Central memory CD8-positive, alpha-beta T cell (primary cell): ENCODE results near the gene SREBF2.

Experiments used
- ATAC-seq: fragments of 150-1000 bp; cut with Tn5 transposase; replicated peaks from 2 replicates; pipeline ENCODE4 v1.10.0; 2022; ENCODE audit warnings: mild to moderate bottlenecking, moderate FRiP score, moderate number of reproducible peaks; ENCODE audit not compliant: poor library complexity, severe bottlenecking; ENCODE audit errors: extremely low read depth
- DNase-seq, 2 donors: peaks; one replicate each; pipeline ENCODE4 v3.0.0; 2021; ENCODE audit warnings: low spot score in 2 of 2
- H3K27ac Mint-ChIP-seq: one replicate; pipeline ENCODE4 v1.8.0; 2022; ENCODE audit warnings: low read depth, mild to moderate bottlenecking, moderate library complexity, mixed read lengths
- H3K27me3 Mint-ChIP-seq: one replicate; pipeline ENCODE4 v1.8.0; 2022; ENCODE audit warnings: mixed read lengths
- H3K36me3 Mint-ChIP-seq: one replicate; pipeline ENCODE4 v1.8.0; 2022; ENCODE audit warnings: mild to moderate bottlenecking, moderate library complexity, mixed read lengths; ENCODE audit not compliant: insufficient read depth
- H3K4me1 Mint-ChIP-seq: one replicate; pipeline ENCODE4 v1.8.0; 2022; ENCODE audit warnings: mixed read lengths
- H3K4me3 Mint-ChIP-seq: one replicate; pipeline ENCODE4 v1.8.0; 2022; ENCODE audit warnings: mild to moderate bottlenecking, moderate library complexity, mixed read lengths
- H3K9me3 Mint-ChIP-seq: one replicate; pipeline ENCODE4 v1.8.0; 2022; ENCODE audit warnings: mixed read lengths

SREBF2 gene

DNA sequence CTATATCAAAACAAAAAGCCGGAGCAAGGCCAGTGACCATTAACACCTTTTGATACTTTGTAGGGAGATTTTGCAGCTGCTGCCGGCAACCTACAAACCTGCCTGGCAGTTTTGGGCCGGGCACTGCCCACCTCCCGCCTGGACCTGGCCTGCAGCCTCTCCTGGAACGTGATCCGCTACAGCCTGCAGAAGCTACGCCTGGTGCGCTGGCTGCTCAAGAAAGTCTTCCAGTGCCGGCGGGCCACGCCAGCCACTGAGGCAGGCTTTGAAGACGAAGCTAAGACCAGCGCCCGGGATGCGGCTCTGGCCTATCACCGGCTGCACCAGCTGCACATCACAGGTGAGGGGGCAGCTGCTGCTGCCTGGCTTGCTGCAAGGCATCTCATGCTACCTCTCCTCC lies 47.7 kb downstream of the SREBF2 start:
- ATAC-seq (no peak), DNase-seq (no peak)
- H3K27ac Mint-ChIP-seq = no peak overlapping the region
- no peak overlapping the region for H3K4me3 Mint-ChIP-seq
- H3K27me3 Mint-ChIP-seq = no peaks in the 10 kb centered on the region
- H3K36me3 Mint-ChIP-seq = peaks cover 43% of the 10 kb centered on the region
- no peaks in the 10 kb centered on the region for H3K4me1 Mint-ChIP-seq
- no peaks in the 10 kb centered on the region for H3K9me3 Mint-ChIP-seq

DNA sequence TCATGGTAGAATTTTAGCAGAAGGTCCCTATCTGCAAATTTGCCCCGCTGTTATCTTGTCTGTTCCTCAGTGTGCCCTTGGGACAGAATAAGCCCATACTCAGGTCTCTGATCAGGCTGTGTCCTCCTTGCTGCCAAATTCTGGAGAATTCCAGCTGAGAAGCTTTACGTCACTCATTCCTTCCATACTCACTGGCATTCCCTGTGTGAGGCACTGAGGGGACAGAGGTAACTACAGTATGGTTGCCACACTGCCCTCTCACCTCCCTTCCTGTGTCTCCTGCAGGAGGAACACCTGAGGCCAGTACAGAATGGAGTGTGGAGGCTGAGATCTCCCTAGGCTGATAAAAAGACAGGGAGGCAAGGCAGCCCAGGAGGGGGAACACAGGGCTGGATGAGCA lies 50.5 kb downstream of the SREBF2 start:
- H3K36me3 Mint-ChIP-seq = peaks cover 59% of the 10 kb centered on the region
- no peak overlapping the region for H3K27ac Mint-ChIP-seq
- no peaks in the 10 kb centered on the region for H3K9me3 Mint-ChIP-seq
- no peaks in the 10 kb centered on the region for H3K4me1 Mint-ChIP-seq
- no peak for DNase-seq
- no peak overlapping the region for H3K4me3 Mint-ChIP-seq
- no peaks in the 10 kb centered on the region for H3K27me3 Mint-ChIP-seq
- ATAC-seq = no peak

DNA sequence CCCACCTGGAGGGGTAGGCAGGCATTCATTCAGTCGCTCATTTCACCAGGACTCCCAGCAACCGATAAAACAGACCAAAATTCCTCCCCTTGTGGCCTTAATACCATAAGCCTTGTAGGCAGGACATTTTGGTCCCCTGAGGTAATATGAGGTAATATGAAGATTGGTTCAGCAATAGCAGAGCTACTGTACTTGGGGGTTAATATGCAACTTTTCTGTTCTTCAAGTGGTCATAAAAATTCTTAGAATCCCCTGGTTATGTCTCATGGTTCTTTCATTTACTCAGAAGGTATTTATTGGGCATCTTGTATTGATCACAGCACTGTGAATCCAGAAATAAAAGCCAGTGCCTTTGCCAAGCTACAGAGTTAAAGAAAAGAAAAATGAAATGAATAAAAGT lies 52.2 kb downstream of the SREBF2 start:
- Mint-ChIP-seq H3K4me3 (no peak overlapping the region), H3K9me3 (no peaks in the 10 kb centered on the region), H3K36me3 (peaks cover 61% of the 10 kb centered on the region), H3K4me1 (no peaks in the 10 kb centered on the region), H3K27ac (no peak overlapping the region), H3K27me3 (no peaks in the 10 kb centered on the region)
- no peak for ATAC-seq
- DNase-seq = no peak

DNA sequence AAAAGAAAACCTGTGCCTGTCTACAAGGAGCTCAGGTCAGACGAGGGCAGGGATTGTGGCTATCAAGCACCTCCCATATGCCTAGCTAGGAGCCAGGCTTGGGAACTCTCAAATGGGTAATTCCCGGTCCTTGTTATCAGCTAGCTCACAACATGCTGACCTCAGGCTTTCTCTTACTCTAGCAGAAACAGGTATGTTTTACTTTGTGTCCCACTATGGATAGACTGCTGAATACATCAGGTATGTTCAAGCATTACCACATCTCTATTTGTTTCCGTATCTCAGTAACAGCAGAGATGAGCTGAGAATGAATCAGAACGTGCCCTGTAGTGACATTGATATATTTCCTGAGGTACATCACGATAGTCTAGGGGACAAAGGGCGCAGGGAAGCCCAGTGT lies 52.6 kb downstream of the SREBF2 start:
- Mint-ChIP-seq H3K27me3 (no peaks in the 10 kb centered on the region), H3K4me1 (no peaks in the 10 kb centered on the region), H3K9me3 (no peaks in the 10 kb centered on the region), H3K36me3 (peaks cover 63% of the 10 kb centered on the region), H3K4me3 (no peak overlapping the region), H3K27ac (no peak overlapping the region)
- ATAC-seq (no peak), DNase-seq (no peak)

DNA sequence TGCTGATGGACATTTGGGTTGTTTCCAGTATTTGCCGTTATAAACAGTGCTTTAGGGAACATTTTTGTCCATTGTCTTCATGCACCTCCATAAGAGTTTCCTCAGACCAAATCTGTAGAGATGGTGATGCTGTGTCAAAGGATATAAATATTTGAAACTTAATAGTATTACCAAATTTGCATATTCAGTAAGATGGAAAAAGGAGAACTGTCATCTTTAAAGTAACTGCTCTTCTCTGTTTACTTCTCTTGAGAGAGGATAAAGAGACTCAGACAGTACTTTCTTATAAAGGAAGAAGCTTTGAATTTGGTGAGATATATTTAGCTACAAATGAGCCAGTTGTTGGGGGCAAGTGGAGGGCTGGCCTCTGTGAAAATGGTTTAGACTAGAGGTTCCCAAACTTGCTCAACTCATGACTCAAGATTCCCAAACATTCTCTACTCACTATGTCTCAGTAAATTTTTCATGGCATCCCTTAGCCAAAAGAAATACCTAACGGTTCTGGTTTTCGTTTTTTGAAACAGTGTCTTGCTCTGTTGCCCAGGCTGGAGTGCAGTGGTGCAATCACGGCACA lies 55.8 kb downstream of the SREBF2 start:
- no peaks in the 10 kb centered on the region for H3K4me1 Mint-ChIP-seq
- DNase-seq (no peak), ATAC-seq (no peak)
- H3K36me3 Mint-ChIP-seq = peaks cover 49% of the 10 kb centered on the region
- no peak overlapping the region for H3K27ac Mint-ChIP-seq
- H3K4me3 Mint-ChIP-seq = no peak overlapping the region
- H3K9me3 Mint-ChIP-seq = no peaks in the 10 kb centered on the region
- H3K27me3 Mint-ChIP-seq = no peaks in the 10 kb centered on the region

DNA sequence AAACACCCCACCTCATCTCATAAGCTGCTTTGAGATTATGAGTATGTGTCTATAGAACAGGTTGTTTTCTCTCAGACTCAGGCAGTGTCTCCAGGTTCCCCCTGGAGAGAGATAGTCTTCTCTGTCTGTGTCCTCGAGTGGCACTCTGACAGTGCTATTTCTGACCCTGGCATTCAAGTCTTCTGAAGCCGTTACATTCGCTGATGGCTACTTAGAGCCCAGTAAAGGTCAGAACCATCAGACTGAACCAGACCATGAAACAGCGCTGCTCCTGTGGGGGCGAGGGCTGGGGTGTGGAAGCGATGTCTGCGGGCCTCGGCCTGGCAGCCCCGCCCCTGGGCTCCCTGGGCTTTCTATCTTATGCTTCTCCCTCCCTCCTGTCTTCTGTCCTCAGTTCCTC lies 58.5 kb downstream of the SREBF2 start:
- H3K4me1 Mint-ChIP-seq = no peaks in the 10 kb centered on the region
- H3K36me3 Mint-ChIP-seq = peaks cover 44% of the 10 kb centered on the region
- no peak overlapping the region for H3K27ac Mint-ChIP-seq
- H3K9me3 Mint-ChIP-seq = no peaks in the 10 kb centered on the region
- DNase-seq (no peak), ATAC-seq (no peak)
- no peak overlapping the region for H3K4me3 Mint-ChIP-seq
- no peaks in the 10 kb centered on the region for H3K27me3 Mint-ChIP-seq

DNA sequence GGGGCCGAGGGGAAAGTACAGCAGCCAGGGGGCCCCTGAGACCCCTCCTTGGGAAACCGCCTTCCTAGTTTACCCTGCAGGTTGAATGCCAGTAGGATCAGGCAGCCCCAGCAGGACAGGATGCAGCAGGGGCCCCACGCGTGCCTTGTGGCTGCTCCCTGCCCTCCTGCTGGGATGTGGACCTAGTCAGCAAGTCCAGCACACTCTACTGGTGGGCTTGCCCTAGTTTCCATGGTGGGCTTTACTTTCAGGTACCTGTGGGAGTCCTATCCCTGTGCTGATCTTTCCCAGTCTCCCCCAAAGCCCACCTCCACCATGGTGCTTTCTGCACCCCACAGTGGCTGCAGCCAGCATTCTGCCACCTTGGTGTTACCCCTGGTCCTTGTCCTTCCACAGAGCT lies 59.8 kb downstream of the SREBF2 start:
- no peak for DNase-seq
- Mint-ChIP-seq H3K4me3 (no peak overlapping the region), H3K9me3 (no peaks in the 10 kb centered on the region), H3K27me3 (no peaks in the 10 kb centered on the region), H3K36me3 (peaks cover 37% of the 10 kb centered on the region), H3K27ac (no peak overlapping the region), H3K4me1 (no peaks in the 10 kb centered on the region)
- no peak for ATAC-seq

DNA sequence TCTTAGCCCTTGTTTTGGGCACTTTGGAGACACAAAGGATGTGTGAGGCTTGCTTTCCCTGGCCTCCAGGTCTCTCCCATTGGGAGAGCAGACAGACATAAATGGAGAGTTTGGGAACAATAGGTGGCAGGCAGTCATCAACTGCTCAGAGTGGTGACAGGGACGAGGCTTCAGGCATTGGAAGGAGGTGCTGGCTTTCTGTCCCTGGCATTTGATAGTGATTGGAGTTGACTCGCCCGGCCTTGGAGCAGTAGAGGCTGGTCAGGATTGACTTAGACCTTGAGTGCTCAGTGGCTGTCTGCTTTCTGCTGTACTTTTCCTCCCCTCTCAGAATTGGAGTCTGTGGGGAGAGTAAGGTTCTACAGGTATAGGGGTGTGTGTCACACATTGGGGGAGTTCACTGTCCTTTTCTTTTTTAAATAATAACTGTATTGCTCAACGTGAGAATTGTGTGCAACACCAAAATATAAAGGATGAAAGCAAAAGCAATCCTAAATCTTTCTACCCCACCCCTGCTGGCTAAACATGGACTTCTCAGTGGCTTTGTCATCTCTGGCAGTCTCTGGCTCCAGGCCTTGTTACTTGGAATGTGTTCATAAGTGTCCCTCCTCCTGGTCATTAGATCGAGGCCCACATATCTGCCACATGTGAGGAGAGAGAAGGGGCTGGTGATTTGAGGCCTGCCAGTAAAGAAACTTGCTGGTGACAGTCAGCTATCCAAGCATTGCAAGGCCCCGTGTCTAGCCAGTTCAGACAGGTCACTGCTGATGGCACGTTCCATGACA lies 60.9 kb downstream of the SREBF2 start:
- no peaks in the 10 kb centered on the region for H3K27me3 Mint-ChIP-seq
- H3K4me3 Mint-ChIP-seq = no peak overlapping the region
- no peak for ATAC-seq
- no peak overlapping the region for H3K27ac Mint-ChIP-seq
- H3K9me3 Mint-ChIP-seq = no peaks in the 10 kb centered on the region
- peaks cover 33% of the 10 kb centered on the region for H3K36me3 Mint-ChIP-seq
- no peak for DNase-seq
- no peaks in the 10 kb centered on the region for H3K4me1 Mint-ChIP-seq

DNA sequence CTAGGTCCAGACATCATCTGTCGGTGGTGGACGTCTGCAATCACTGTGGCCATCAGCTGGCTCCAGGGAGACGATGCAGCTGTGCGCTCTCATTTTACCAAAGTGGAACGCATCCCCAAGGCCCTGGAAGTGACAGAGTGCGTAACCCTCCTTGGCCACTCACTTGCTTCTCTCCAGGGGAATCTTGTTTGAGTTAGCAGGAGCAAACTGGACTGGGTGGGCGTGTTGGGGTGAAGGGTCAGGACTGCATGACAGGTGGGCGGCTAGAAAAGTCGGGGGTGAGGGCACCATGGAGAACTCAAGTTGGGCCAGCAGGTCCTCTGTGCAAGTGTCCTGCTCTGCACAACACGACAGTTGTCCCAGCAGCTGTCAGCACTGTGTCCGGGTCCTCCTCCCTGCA lies 65.7 kb downstream of the SREBF2 start:
- ATAC-seq (no peak), DNase-seq (no peak)
- no peaks in the 10 kb centered on the region for H3K9me3 Mint-ChIP-seq
- peaks cover 25% of the 10 kb centered on the region for H3K36me3 Mint-ChIP-seq
- H3K4me1 Mint-ChIP-seq = no peaks in the 10 kb centered on the region
- no peak overlapping the region for H3K27ac Mint-ChIP-seq
- H3K27me3 Mint-ChIP-seq = no peaks in the 10 kb centered on the region
- no peak overlapping the region for H3K4me3 Mint-ChIP-seq

DNA sequence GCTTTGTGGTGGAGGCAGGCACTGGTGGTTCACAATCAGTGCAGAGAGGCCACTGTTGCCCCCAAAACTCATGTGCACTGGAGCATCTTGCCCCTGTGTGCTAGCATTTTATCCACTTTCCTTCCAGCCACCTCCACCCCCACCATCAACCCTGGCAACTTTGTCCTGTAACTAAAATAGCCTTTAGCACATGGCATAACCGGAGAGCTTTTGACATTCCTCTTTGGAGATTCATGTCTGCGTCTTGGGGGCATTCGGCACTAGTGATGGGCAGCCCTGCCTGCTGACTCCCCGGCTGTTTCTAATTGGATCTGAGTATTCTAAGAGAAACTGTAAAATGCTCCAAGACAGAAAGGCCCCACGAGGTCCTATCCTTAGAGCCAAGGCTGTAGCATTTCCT lies 66.2 kb downstream of the SREBF2 start:
- H3K4me1 Mint-ChIP-seq = no peaks in the 10 kb centered on the region
- H3K27ac Mint-ChIP-seq = no peak overlapping the region
- peaks cover 27% of the 10 kb centered on the region for H3K36me3 Mint-ChIP-seq
- no peak overlapping the region for H3K4me3 Mint-ChIP-seq
- no peaks in the 10 kb centered on the region for H3K27me3 Mint-ChIP-seq
- DNase-seq (no peak), ATAC-seq (no peak)
- H3K9me3 Mint-ChIP-seq = no peaks in the 10 kb centered on the region

DNA sequence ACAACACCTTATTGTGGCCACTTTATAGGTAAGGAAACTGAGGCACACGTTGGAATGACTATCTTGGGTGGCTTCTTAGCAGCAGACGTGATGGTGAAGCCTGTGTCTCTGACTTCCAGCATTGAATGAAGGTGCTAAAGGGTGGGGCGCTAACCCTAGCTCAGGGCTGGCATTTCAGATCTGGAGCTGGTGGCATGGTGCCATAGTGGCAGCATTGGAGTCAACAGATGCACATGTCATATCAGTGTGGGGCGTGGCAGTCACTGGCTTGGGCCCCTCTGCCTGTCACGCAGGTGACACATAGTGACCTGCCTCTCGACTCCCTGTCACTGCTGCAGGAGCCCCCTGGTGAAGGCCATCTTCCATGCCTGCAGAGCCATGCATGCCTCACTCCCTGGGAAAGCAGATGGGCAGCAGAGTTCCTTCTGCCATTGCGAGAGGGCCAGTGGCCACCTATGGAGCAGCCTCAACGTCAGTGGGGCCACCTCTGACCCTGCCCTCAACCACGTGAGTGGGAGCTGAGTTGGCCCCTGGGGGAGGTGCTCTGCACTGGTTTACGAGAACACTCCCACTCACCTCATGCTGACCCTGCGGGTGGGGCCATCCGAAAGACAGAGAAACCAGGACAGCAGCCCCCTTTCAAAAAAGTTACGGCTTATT lies 67.2 kb downstream of the SREBF2 start:
- DNase-seq (no peak), ATAC-seq (no peak)
- Mint-ChIP-seq H3K4me3 (no peak overlapping the region), H3K9me3 (no peaks in the 10 kb centered on the region), H3K27me3 (no peaks in the 10 kb centered on the region), H3K4me1 (no peaks in the 10 kb centered on the region), H3K36me3 (peaks cover 25% of the 10 kb centered on the region), H3K27ac (no peak overlapping the region)

DNA sequence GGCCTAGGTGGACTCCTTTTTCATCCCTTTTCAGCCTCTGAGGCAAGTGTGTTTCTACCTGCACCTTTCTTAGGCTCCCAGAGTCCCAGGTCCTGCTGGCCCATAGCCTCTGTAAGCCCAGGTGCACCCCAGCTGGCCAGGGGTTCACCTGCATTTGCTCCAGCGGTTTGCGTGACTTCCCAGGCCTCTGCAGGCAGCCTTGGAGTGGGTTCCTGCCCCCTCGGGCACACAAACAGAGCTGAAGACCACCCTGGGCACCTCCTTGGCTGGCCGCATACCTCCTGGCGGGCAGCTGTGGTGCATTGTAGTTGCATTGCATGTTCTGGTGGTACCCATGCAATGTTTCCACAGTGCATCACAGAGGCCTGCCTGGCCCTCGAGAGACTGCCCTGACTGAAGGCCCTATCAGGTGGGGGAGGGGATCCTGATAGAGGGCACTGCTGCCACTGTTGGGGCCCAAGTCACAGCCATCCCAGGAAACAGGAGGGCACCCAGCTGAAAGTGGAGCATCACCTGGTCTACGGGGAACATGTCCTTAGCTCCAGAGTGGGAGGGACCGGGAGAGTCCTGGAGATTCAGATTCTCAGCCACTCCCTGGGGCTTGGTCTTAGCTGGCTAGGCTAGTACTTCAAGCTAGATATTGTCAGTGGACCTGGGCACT lies 67.9 kb downstream of the SREBF2 start:
- H3K9me3 Mint-ChIP-seq = no peaks in the 10 kb centered on the region
- ATAC-seq = no peak

DNA sequence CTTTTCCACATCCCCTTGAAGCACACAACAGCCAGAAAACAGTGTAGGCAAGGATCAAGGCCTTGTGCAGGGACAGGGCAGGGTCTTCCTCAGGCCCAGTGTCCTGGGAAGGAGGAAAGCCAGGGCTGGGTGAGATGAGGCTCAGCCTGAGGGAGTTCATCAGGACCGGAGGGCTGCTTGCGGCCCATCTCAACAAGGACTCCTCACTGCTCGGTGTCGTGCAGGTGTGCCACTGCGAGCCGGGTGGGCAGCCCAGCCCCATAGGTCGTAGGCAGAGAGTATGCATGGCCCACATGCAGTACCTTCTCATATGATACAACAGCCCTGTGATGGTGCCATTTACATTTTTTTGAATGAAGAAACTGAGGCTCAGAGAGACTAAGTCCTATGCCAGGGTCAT lies 69.1 kb downstream of the SREBF2 start:
- no peak for ATAC-seq
- Mint-ChIP-seq H3K4me3 (no peak overlapping the region), H3K27me3 (no peaks in the 10 kb centered on the region), H3K9me3 (no peaks in the 10 kb centered on the region), H3K27ac (no peak overlapping the region), H3K36me3 (peaks cover 18% of the 10 kb centered on the region), H3K4me1 (peaks cover 5% of the 10 kb centered on the region)
- no peak for DNase-seq

More for the DNA sequence above, 67.9 kb downstream of the SREBF2 start:
- no peak for DNase-seq
- Mint-ChIP-seq H3K27me3 (no peaks in the 10 kb centered on the region), H3K27ac (no peak overlapping the region), H3K36me3 (peaks cover 22% of the 10 kb centered on the region), H3K4me1 (peaks cover 2% of the 10 kb centered on the region), H3K4me3 (no peak overlapping the region)
